NCI-H2196 treated with DMSO at 0.1 percent for 48 hours (cell line): Measurements from ENCODE around the gene KLHL41.
"Not testable (repeated sequence)": the region's sequence is repeated elsewhere in the genome, so short reads cannot be mapped to it uniquely, and the experiment has no call there.

Source experiments
- DNase-seq: peaks from one replicate; lab custom pipeline; 2025; ENCODE audit not compliant: unreplicated experiment; lab: John Stamatoyannopoulos, UW

KLHL41 gene

GRCh38 chr2:169571571-169571970 is 62.1 kb downstream of the KLHL41 start:
- no peak for DNase-seq

- DNase-seq = no peak
Observed at GRCh38 chr2:169572189-169572588, 62.7 kb downstream of the KLHL41 start.

- no peak for DNase-seq
Observed at GRCh38 chr2:169572821-169573159, 63.3 kb downstream of the KLHL41 start.

- peak; percentile 80 for DNase-seq
Observed at GRCh38 chr2:169573160-169573973, 63.9 kb downstream of the KLHL41 start, which contains the start of gene FASTKD1. Gene FASTKD1, minus strand, starts transcription at chr2:169573865. Its CDS starts 1,836 bp downstream, at chr2:169572029.

- DNase-seq = no peak
Observed at GRCh38 chr2:169573974-169574299, 64.4 kb downstream of the KLHL41 start.

GRCh38 chr2:169574539-169574938 is 65.0 kb downstream of the KLHL41 start:
- DNase-seq = not testable (repeated sequence)

- not testable (repeated sequence) for DNase-seq
Observed at GRCh38 chr2:169575264-169575663, 65.8 kb downstream of the KLHL41 start.
